Activated T-cell treated with anti-CD3 and anti-CD28 coated beads for 4 hours (primary cell): ENCODE data around the gene TLK2.
"Not testable (repeated sequence)": the region's sequence is repeated elsewhere in the genome, so short reads cannot be mapped to it uniquely, and the experiment has no call there.

ENCODE experiments used
- DNase-seq: peaks from one replicate; pipeline ENCODE4 v3.0.0-alpha.2; 2020

TLK2 gene

DNA sequence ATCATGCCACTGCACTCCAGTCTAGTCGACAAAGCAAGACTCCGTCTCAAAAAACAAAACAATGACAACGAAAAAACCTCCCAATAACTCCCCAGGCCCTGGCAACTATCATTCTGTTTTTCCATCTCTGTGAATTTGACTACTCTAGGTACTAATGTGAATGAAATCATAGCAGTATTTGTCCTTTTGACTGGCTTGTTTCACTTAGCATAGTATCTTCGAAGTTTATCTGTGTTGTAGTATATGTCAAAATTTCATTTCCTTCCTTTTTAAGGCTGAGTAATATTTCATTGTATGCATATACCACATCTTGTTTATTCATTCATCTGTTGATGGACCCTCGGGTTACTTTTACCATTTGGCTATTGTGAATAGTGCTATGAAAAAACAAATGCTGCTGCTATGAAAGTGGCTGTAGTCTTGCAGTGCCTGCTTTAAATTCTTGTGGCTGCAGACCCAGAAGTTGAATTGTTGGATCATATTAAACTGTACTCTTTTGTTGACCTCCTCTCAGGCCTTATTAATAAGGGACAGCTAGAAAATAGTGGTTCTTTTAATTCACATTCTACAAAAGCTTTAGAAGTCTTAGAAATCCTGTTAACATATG is 14.5 kb downstream of the TLK2 start:
- DNase-seq = not testable (repeated sequence)

DNA sequence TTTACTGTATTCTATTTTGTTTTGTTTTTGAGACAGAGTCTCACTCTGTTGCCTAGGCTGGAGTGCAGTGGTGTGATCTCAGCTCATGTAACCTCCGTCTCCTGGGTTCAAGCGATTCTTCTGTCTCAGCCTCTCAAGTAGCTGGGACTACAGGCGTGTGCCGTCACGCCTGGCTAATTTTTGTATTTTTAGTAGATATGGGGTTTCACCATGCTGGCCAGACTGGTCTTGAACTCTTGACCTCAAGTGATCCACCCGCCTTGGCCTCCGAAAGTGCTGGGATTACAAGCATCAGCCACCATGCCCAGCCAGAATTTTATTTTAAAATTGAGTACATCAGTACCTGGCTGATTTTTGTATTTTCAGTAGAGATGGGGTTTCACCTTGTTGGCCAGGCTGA is 15.4 kb downstream of the TLK2 start:
- DNase-seq = not testable (repeated sequence)

DNA sequence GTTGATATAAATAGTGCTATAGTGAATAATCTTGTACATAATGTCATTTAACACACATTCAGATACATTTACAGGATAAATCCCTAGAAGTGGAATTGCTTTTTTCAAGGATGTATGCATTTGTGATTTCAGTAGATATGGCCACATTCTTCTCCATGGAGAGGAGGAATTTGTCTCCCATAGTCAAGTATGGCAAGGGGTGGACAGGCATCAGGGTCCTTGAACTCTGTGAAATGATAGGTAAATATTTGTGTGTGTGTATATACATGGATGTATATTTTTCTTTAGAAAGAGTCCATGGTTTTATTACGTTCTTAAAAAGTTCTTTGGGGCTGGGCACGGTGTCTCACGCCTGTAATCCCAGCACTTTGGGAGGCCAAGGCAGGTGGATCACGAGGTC is 17.7 kb downstream of the TLK2 start:
- not testable (repeated sequence) for DNase-seq

DNA sequence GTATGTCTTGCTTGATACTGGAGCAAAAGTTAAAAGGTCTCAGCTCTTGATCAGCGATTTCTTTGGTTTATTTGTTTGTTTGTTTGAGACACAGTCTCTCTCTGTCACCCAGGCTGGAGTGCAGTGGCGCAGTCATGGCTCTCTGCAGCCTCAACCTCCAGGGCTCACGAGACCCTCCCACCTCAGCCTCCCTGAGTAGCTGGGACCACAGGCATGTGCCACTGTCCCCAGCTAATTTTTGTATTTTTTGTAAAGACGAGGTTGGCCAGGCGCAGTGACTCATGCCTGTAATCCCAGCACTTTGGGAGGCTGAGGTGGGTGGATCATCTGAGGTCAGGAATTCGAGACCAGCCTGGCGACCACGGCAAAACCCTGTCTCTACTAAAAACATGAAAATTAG is 20.2 kb downstream of the TLK2 start:
- DNase-seq = not testable (repeated sequence)

DNA sequence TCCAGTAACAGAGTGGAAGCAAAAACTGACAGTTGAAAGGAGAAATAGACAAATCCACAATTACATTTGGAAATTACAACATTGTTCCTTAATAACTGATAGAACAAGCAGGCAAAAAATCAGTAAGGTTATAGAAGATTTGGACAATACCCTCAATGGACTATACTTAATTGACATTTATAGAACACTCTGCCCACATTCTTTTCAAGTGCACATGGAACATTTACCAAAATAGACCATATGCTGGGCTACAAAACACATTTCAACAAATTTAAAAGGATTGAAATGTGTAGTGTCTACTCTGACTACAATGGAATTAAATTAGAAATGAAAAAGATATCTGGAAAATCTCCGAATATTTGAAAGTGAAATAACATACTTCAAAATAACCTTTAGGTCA is 21.8 kb downstream of the TLK2 start:
- not testable (repeated sequence) for DNase-seq

DNA sequence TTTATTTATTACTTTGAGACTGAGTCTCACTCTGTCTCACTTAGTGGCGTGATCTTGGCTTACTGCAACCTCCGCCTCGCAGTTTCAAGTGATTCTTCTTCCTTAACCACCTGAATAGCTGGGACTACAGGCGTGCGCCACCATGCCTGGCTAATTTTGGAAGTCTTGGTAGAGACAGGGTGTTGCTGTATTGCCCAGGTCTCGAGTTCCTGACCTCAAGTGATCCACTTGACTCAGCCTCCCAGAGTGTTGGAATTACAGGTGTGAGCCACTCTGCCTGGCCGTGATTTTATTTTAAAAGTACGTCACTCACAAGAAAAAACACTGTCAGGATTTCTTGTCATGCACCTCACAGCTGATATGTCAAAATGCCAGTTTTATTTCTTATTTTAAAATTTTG is 26.2 kb downstream of the TLK2 start:
- DNase-seq = not testable (repeated sequence)

DNA sequence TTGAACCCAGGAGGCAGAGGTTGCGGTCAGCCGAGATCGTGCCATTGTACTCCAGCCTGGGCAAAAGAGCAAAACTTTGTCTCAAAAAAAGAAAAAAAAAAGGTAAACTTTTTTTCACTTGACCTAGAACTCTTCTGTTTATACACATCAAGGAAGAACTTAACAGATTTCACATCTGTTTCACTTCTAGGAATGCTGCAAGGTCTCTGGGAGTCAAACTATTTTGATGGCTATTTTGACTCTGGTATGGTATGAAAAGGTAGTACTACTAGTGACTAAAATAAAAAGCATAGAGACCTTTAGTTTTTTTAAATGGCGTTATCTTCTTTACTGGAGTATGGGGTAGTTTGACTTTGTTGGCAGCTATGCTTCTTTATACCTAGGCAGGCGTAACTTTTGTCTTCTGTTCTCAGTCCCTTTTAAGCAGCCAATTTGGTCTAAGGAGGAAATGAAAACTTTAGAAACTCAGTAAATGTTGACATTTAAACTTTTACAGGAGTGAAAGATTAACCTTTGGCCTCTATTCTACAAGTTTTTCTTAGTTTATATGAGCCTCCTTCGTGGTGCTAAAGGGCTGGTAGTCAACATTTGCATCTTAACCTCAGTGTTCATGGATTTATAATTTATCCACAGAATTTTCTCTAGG is 28.7 kb downstream of the TLK2 start:
- DNase-seq = not testable (repeated sequence)

DNA sequence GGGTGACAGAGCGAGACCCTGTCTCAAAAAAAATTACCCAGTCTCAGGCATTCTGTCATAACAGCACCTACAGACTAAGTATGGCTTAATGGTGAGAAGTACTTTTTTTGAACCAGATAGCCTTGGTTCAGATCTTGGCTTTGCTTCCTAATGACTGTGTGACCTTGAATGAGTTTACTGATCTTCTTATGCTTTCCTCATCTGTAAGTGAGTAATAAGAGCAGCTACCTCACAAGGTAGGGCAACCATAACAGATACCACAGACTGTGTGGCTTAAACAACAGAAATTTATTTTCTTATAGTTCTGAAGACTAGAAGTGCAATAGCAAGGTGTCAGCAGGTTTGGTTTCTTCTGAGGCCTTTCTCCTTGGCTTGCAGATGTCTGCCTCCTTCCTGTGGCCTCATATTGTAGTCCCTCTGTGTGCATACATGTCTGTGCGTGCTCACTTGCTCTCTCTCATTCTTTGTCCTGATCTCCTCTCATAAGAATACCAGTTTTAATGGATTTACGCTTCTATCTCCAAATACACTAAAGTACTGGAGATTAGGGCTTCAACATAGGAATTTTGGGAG is 31.7 kb downstream of the TLK2 start:
- DNase-seq = not testable (repeated sequence)

DNA sequence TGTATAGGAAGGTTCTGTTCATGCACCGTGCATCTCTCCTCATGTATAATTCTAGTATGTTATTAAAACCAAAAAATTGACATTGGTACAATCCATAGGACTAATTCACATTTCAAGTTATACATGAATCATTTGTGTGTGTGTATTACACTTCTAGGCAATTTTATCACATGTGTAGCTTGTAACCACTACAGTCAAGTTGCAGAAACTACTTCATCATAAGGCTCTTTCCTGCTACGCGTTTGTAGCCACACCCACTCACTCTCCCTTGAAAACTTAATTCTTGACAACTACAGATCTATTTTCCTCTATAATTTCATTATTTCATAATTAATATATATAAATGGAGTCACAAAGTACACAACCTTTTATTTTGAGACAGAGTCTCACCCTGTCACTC is 32.4 kb downstream of the TLK2 start:
- not testable (repeated sequence) for DNase-seq

DNA sequence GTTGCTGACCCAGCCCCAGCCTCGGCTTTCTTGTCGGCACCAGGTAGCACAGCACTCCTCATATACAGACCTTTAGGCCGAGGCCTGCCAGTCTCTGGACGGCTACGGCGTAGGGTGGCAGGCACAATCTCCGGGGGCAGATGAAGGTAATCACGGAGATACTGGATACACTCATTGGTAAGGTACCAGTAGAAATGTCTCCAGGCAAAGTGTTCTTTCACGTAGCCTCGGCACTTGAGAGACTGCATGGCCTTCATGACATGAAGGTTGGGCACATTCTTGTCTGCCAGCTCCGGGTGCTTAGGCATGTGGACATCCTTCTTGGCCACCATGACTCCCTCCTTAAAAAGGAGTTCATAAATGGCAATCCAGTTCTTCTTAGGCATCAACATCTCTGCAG is 37.8 kb downstream of the TLK2 start:
- not testable (repeated sequence) for DNase-seq

DNA sequence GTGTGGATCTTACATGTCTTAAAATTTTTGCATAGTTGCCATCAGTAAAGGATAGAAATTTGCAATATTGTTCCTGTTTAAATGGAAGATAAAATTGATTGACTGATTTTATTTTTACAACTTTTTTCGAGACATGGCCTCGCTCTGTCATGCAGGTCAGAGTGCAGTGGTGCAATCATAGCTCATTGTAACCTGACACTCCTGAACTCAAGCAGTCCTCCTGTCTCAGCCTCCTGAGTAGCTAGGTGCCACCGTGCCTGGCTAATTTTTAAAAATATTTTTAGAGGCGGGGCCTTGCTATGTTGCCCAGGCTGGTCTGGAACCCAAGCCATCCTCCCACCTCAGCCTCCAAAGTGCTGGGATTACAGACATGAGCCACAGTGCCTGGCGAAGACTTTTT is 42.7 kb downstream of the TLK2 start:
- DNase-seq = not testable (repeated sequence)

DNA sequence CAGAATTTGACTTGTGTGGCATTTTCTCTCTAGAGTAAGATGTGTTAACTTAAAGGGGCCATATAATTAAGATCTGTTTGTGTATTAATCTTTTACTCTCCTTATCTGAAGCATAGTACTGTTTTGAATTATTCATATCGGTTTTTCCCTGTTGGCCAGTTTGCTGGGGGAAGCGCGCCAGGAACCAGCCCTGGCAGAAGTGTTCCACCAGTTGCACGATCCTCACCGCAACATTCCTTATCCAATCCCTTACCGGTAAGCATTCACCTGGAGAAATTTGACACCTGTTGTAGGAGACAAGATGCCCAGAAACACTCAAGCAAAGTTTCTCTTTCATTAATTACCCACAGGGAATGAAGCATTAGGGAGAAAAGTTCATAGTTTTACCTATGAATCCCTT is 45.5 kb downstream of the TLK2 start:
- DNase-seq = not testable (repeated sequence)

DNA sequence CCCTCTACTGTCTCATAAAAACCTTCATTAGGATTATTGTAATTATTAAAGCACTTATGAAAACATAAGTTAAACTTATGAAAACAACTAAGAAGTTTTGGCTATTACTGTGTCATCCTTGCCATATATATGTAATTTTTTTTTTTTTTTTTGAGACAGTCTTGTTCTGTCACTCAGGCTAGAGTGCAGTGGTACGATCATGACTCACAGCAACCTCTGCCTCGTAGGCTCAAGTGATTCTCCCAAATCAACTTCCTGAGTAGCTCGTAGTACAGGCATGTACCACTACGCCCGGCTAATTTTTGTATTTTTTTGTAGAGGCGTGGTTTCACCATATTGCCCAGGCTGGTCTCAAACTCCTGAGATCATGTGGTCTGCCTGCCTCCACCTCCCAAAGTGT is 46.7 kb downstream of the TLK2 start:
- not testable (repeated sequence) for DNase-seq

DNA sequence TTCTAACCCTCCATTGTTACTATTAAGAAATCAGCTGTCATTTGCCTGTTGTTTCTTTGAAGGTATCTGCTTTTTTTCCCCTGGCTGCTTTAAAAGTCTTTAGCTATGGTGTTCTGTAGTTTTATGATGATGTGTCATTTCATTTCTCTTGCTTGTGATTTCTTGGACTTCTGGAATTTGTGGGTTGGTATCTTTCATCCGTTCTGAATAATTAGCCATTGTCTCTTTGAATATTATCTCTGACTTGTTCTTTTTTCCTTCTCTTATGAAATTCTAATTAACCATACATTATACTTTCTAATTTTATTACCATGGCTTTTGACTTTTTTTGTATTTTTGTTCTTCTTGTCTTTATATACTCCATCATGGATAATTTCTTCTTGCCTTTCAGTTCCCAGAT is 52.3 kb downstream of the TLK2 start:
- DNase-seq = not testable (repeated sequence)

DNA sequence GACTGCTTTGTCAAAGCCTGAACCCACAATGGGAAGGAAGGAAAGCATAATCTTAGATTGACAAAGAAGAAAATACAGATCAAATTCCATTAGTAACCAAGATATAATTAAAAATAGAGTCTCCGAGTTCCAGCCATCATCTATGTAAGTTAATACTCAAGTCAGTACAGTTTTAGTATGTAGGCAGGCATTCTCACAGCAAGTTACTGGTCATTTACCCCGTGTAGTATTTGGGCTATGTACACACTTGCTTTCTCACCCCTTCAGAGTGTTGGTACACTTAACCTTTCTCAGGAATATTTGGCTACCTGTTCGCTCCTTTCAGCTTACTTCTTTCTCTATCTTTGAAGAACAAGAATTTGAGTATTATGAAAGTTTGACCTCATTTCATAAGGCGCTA is 57.9 kb downstream of the TLK2 start:
- DNase-seq = not testable (repeated sequence)

DNA sequence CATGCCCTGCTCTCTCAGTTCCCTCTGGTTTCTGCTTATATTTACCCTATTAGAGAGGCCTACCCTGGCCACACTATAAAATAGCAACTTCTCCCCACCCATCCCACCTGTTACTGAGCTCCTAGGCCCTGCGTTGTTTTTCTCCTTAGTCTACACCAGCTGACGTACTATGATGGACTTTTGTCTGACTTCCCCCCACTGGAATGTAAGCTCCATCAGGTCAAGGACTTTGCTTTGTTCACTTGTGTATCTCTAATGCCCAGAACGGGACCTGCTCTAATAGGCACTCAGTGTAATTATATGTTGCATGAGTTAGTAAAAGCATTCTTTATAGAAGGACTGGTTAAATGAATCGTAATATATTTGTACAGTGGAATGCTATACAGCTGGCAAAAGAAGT is 62.4 kb downstream of the TLK2 start:
- not testable (repeated sequence) for DNase-seq

DNA sequence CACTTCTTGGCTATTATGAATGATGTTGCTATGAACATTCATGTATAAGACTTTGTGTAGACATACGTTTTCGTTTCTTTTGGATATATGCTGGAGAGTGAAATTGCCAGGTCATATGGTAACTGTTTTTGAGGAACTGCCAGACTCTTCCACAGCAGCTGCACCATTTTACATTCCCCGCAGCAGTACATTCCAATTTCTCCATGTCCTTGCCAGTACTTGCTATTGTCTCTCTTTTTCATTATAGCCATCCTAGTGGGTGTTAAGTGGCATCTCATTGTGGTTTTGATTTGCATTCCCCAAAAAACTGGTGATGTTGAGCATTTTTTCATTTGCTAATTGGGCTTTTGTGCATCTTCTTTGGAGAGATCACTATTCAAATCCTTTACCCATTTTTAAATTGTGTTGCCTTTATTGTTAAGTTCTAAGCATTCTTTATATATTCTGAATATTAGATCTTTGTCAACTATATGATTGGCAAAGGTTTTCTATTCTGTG is 64.7 kb downstream of the TLK2 start:
- not testable (repeated sequence) for DNase-seq

DNA sequence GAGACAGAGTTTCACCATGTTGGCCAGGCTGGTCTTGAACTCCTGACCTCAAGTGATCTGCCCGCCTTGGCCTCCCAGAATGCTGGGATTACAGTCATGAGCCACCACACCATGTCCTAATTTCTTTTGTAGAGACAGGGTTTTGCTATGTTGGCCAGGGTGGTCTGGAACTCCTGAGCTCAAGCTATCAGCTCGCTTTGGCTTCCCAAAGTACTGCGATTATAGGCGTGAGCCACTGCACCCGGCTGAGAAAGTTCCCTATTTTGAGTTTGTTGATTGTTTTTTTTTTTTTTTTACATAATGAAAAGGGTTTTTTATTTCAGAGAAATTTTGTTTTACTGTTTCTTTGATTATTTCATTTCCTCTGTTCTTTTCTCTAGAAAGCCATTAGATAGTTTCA is 67.4 kb downstream of the TLK2 start:
- DNase-seq = not testable (repeated sequence)

DNA sequence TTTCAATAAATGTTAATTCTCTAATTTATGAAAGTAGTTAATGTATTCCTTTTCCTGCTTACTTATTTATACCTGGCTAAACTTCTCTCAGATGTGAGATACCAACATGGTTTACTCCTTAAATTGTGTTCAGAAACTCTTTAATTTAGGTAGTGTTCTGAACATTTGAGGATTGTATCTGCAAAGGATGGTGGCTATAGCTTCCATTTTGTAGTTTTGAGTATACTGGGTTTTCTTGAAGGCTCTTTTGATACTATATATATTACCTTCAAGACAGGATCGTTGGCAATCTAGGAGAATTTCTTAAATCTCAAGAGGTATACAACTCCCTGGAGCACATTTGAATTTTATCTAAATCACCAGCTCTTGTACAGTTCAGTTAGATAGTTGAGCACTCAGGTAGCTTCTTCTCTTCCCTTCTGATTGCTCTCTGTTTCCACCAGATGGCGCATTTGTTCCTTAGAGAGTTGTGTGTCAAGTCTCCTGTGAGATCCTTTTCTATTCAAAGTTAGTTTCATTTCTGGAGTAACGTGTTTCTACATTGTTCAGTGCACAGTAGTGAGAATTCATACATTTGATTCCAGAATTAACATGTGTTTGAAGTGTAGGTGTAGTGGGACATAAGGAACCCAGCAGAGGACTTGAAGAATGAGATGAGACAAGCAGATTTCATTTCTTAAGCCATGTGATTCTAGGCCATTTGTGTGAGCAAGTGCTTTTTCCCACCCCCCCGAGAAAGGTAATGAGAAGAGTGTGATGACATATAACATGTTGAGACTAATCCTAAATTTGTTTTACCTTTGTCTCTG is 74.4 kb downstream of the TLK2 start:
- DNase-seq = peak; percentile 31

DNA sequence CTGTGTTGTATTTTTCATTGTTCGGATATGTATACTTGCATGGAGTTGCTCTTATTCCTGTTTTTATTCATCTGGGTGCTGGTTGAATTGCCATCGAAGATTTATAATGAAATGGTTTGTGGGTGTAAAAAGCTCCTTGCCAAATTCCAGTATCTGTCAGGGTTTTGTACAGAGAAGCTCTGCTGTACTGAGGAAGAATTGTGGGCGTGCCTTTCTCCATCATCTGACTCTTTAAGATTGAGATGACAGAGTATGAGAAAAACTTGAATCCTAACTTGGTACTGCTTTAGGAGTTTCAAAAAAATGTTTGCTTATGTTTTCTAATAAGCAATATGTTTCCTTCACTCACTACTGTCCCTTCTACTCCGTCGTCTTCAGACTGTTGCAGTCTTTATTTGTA is 78.9 kb downstream of the TLK2 start:
- DNase-seq = not testable (repeated sequence)

DNA sequence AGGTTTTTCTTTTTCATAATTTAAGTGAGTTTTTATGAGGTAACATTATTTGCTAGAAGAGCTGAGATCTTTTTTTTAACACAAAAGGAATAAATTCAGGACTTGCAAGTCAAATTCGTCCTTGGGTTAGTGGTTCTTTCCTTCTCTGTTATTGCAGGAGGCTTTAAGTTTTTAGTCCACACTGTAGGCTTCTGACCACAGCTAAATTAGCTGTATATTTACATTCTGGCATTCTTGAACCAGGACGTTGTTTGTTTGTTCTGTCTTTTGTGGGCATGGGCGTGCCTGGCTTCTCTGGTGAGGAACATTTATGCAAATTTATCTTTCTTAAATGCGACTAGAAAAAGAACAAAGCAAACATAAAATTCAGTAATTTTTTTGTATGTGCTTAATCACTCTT is 80.3 kb downstream of the TLK2 start:
- not testable (repeated sequence) for DNase-seq

DNA sequence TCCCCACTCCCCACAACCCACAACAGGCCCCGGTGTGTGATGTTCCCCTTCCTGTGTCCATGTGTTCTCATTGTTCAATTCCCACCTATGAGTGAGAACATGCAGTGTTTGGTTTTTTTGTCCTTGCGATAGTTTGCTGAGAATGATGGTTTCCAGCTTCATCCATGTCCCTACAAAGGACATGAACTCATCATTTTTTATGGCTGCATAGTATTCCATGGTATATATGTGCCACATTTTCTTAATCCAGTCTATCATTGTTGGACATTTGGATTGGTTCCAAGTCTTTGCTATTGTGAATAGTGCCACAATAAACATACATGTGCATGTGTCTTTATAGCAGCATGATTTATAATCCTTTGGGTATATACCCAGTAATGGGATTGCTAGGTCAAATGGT is 82.3 kb downstream of the TLK2 start:
- DNase-seq = not testable (repeated sequence)

DNA sequence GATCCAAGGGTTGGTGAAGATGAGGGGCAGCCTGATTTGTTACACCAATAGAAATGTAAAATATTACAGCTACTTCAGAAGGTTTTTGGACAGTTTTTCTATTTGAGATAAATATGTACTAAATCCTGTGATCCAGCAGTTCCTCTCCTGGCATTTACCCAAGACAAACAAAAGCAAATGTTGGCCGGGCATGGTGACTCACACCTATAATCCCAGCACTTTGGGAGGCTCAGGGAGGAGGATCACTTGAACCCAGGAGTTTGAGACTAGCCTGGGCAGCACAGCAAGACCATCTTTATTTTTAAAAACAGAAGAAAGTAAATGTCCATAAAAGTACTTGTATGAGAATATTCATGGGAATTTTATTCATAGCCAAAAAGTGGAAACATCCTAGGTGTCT is 84.0 kb downstream of the TLK2 start:
- DNase-seq = no peak
